ENCODE measurements around the gene SCAF11.

The SCAF11 gene

DNA sequence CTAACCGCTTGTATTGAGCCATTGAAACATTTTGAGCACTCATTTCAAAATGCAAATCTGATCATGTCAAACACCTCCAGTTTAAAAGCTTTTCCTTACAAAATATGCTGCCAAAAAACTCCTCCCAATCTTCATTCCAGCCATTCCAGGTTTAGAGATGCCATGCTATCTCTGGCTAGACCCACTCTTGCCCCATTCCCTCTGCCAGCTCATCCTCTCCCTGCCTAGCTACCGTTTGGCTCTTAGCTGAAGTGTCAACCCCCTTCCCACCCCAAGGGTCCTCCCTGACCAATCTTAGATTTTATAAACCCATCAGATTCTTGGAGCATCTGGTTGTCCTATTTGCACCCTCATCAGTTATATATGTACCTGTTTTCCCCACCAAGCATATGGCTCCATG, 75.0 kb downstream of the SCAF11 start:
- no peak for DNase-seq

DNA sequence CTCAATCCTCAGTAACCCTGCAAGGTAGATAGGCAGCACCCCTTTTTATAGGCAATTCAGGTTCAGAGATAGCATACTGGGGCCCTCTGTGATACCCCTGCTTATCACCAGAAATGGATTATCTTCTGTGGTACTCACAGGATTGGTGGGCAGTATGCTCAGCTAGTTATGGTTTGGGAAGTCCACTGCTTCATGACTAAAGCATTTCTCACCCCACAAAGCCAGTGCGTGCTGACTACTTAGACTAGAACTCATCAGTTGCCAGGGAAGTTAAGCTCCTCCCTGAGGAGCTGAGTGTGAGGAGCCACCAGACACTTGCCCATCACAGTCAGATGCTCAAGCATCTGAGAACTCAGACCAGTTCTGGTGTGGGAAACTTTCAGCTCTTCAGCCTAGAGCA, 76.3 kb downstream of the SCAF11 start:
- no peak for DNase-seq

DNA sequence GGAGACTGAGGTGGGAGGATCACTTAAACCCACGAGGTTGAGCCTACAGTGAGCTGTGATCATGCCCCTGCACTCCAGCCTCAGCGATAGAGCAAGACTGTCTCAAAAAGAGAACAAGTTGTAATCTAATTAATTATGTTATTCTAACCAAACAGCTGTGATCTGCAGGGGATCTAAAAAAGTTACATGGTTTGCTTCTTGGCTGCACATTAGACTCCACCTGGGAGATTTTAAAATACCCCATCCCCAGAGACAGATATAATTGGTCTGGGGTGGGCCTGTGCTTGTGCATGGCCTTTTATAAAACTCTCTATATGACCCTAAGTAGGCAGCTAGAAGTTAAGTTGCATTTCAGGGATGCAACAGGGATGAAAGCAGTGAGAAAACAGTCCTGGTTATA, 76.7 kb downstream of the SCAF11 start:
- no peak for DNase-seq

DNA sequence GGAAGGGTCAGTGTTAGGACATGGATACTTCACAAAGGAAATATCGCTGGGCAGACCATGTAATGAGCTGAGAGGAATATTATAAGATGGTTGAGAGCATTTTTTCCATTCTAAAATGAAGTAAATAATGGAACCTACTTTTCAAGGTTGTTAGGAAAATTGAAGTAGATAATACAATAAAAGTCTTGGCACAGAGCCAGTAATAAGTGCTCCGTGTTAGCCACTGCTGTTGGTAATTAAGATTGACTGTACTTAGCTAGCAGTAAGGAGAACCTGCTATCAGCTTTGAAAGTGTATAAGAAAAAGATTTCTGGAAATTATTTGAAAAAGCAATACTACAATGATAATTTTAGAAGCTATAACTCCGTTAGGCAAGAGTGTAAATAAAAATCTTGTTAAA, 77.6 kb downstream of the SCAF11 start:
- no peak for DNase-seq

DNA sequence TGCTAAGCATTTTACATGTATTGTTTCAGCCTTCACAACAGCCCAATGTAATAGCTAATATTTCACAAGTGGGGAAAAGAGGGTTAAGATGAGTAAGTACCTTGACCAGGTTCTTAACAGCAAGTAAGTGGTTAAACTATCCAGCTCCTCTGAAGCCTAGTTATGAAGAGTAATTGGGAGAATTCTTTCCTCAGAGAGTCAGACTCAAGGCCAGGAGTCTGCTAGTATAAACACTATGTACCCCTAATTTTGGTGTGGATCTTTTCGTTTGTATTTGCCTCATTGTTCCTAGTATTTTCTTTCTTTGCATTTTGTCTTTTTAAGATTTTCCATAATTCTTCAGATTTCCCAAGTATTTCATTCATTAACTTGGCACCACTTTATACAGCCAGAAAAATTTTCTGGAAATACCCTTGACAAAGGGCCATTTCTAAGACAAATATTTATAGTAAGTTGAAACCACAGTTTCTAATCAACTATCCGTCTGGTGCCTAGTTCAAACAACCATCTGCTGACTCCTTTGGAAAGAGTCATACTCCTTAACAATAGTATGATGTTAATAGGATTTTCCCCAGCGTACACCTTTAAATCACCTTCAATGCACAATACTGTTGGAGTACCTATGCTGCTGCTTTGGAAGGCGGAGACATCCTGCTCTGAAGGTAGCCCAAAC, 81.2 kb downstream of the SCAF11 start:
- no peak for DNase-seq

DNA sequence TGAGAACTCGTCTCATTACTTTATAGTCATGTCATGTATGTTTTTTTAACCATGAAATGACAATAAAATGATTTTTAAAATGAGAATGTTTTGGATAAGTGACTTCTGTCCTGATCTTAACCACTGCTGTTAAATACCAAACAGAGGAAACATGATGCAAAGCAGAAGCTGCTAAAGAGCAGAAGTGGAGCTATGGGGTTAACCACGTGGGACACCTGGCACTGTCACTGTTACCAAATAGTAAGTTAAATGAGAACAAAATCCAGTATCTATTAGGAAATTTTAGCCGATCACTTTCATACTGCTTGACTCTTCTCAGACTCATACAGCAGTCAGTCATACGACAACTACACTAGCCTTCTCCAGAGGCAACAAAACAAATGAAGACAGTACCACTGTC, 82.4 kb downstream of the SCAF11 start:
- no peak for DNase-seq

DNA sequence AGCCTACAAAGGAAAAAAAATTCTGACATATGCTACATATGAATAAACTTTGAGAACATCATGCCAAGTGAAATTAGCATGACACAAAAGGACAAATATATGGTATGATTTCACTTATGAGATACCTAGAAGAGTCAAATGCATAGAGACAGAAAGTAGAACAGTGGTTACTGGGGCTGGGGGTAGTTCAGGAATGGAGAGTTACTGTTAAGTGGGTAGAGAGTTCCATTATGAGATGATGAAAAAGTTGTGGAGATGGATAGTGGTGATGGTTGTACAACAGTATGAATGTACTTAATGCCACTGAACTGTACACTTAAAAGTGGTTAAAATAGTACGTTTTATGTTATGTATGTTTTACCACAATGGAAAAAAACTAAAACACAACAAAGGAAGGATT, 92.3 kb downstream of the SCAF11 start:
- no peak for DNase-seq

DNA sequence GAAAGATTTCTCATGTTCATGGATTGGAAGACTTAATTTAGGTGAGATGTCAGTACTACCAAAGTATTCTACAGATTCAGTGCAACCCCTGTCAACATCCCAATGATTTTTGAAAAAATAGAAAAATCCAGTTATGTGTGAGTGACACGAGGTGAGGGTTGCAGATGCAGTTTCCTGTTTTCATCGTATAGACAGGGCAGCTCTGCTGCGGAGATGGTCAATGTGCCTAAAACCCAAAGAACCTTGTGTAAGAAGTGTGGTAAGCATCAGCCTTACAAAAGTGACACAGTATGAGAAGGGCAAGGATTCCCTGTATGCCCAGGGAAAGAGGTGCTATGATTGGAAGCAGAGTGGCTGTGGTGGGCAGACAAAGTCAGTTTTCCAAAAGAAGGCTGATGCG, 94.4 kb downstream of the SCAF11 start:
- DNase-seq = no peak

DNA sequence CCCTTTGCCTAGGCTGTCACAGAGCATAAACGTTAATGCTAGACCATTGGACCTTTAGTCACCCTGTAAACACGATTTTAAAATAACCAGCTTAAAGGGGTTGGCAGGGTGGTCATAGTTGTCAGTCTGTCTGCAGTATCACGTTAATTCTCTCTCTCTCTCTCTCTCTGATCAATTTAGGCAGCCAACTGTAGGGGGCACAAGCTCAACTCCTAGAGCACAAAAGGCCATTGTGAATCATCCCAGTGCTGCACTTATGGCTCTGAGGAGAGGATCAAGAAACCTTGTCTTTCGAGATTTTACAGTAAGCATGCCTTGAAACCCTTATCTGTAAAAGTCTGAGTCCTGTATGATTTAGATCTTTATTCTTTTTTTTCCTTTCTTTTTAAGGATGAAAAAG, 97.1 kb downstream of the SCAF11 start:
- no peak for DNase-seq

DNA sequence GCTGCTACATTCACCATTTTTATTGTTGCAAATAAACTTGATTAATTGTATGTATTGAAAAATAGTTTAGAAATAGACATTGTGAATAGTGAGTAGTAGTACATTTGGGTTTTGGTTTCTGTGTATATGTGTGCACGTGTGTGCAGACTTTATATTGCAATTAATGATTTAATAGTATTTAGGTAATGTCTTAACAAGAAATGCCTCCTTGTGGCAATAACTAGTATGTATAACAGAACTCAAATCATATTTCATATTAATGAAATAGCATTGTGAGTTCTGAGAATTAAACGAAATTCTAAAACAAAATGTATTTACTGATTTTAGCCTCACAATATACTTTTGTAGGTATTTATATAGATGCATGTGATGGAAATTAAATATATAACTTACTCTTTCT, 100.1 kb downstream of the SCAF11 start:
- no peak for DNase-seq

DNA sequence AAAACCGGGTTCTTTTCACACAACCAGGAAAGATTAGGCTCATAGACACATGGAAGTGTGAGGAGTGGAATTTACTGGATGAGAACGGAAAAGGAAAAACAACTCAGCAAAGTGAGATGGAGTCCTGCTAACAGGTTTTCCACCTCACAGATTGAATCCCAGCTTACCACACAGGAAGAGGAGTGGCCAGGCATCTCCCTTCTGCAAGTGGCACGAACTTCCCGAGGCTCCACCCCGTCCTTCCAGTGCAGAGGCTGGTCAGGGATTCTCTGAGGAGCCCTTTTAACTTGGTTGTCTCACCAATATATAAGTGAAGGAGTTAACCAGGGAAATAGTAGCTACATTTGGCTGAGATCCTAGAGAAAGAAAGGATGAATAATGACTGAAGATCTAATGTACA, 102.8 kb downstream of the SCAF11 start:
- no peak for DNase-seq

DNA sequence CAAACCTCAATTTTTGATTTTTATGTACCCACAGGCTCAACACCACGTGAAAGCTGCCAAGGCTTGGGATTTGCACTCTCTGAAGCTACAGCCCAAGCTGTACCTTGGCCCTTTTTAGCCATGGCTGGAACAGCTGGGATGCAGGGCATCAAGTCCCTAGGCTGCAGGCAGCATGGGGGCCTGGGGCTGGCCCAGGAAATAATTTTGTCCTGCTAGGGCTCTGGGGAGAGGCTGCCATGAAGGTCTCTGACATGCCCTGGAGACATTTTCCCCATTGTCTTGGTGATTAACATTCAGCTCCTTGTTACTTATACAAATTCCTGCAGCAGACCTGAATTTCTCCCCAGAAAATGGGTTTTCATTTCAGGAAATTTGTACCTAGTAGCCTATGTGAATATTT, 103.7 kb downstream of the SCAF11 start:
- no peak for DNase-seq

DNA sequence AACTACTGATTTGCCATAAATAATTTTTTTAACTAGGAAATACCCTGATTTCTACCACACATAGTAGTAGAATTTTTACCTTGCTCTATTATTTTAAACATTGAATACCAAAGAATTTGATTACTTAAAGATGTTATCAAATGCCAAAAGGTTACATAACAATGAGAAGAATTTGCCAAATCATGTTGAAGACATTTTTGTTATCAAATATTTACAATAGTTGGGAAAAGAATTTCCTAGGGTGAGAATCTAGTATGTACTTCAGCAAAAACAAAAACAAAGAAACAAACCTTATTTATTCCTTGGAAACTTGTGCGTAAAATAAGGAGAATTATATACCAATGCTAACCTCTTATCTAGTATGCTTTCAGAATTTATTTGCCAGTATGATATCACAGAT, 107.2 kb downstream of the SCAF11 start:
- DNase-seq = no peak

DNA sequence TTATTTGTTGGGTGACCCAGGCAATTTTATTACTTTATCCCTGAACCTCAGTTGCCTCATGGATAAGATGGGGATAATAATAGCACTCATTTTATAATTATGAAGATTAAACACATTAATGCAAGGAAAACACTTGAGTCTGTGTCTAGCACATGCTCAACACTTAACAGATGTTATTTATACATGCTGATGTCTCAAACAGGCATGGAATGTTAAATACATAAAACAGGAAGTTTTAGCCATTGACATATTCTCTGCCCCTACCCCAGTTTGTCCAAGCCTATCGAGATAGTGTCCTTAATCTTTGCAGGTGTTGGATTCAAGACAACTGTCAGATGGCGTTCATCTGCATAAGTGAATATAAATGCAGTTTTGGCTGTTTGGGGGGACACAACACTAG, 109.8 kb downstream of the SCAF11 start:
- no peak for DNase-seq

DNA sequence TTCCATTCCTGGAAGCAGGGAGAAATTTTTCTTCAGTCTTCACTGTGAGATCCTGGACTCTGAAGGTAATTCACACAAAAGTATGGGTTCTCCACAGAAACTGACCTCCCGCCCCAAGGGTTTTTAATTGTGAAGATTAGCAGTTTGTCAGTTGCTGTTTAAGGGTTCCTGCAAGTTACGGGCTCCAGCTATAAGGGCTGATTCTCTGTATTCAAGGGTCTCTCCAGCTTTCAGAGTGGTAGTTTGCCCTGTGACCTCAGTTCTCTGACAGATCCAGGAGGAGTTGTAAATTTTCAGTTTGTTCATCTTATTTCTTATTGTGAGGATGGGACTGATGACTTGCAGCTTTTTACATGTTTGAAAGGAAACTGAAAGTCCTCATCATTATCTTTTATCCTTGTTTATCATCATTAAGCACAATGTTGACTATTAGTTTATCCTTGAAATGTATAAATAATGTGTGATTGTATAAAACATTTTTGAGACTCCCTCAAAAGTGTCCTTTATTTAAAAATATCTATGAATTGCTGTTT, 110.9 kb downstream of the SCAF11 start:
- no peak for DNase-seq

DNA sequence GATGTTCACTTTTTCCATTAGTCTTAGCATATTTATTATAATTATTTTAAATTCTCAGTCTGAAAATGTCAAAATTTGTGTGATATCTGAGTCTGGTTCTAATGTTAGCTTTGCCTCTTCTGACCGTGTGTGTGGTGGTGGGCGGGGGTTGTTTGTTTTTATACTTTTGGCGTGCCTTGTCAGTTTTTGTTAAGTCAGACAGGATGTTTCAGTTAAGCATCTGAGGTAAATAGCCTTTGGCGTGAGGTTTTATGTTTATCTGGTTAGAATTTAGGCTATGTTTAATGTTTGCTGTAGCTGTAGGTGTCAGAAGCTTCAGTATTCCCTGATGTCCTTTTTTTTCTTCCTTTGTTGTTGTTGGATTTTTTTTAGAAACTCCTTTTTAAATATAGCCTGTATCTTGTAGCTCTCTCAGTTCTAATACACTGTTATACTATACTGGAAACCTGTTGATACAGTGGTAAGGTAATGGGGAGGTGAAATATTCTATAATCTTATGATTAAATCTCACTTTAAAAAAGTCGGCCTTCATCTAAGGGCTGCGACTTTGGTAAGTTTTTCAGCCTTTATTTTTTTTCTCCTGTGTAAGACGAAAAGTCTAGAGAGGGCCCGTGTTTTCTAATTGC, 111.6 kb downstream of the SCAF11 start:
- DNase-seq = peak in 1 of 2 experiments; percentile 18

DNA sequence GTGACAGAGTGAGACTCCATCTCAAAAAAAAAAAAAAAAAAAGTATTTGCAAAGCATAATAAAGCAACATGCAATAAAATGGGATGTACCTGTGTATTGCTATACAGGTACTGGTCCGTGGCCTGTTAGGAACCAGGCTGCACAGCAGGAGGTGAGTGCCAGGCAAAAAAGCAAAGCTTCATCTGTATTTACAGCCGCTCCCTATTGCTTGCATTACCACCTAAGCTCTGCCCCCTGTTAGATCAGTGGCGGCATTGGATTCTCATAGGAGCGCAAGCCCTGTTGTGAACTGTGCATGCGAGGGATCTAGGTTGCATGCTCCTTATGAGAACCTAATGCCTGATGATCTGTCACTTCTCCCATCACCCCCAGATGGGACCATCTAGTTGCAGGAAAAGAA, 113.3 kb downstream of the SCAF11 start:
- DNase-seq = no peak

DNA sequence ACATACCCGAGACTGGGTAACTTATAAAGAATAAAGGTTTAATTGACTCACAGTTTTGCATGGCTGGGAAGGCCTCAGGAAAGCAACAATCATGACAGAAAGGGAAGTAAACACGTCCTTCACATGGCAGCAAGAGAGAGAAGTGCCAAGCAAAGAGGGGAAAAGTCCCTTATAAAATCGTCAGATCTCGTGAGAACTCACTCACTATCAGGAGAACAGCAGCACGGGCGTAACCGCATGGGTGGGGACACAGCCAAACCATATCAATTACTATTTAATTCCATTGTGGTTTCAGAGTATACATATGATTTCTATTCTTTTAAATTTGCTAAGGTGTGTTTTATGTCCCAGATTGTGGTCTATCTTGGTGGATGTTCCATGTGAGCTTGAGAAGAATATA, 117.9 kb downstream of the SCAF11 start:
- no peak for DNase-seq
